Posterior vena cava (tissue), 2 donors: ENCODE results near the gene SLC19A3. TPM values are rescaled to one million over a fixed set of nuclear protein-coding genes. Genes with fewer than 3 reads are reported as not detected.
"Not testable (repeated sequence)": the region's sequence is repeated elsewhere in the genome, so short reads cannot be mapped to it uniquely, and the experiment has no call there.

Source experiments
- DNase-seq: peaks from one replicate; pipeline ENCODE4 v3.0.0-alpha.2; 2020; ENCODE audit warnings: low spot score
- intact Hi-C, 2 donors: fragments of 100-400 bp; cut with DNase I; formaldehyde crosslinking; loops; one replicate each; pipeline versions ENCODE4 v1.14.1 to v1.14.2; 2022 to 2023
- total RNA-seq, 2 donors: library from RNA; stranded (reverse); fragmentation: NEBNext Ultra II Directional; extraction: Animal tissue kit (Norgen Biotek cat#: 25700); gene quantifications; one replicate each; pipeline ENCODE4 v1.2.1, GENCODE V29; 2021
- donor health status: DM: yes; HTN: yes; CAD: no.
- donor health status: DM: yes; HTN: yes; CAD: no.

Gene SLC19A3
- total RNA-seq, 2 donors from 2014 or later, result 2.3 to 2.4 TPM

- no peak for DNase-seq
- intact Hi-C loops, result no loop called here
Observed at GRCh38 chr2:227707390-227707789, 10.4 kb downstream of the SLC19A3 start.

- intact Hi-C loops, result no loop called here
- DNase-seq, result no peak
Observed at GRCh38 chr2:227706859-227707258, 11.0 kb downstream of the SLC19A3 start.

GRCh38 chr2:227703961-227704360 lies 13.9 kb downstream of the SLC19A3 start:
- DNase-seq, result no peak
- intact Hi-C loops, result no loop called here

- no peak for DNase-seq
- intact Hi-C loops, result no loop called here
Observed at GRCh38 chr2:227703280-227703732, 14.5 kb downstream of the SLC19A3 start.

GRCh38 chr2:227701556-227701955 lies 16.3 kb downstream of the SLC19A3 start:
- DNase-seq, result no peak
- intact Hi-C loops, result no loop called here

GRCh38 chr2:227696990-227697679 lies 20.7 kb downstream of the SLC19A3 start:
- intact Hi-C loops, result no loop called here
- DNase-seq, result no peak

- no peak for DNase-seq
- intact Hi-C loops, result no loop called here
Observed at GRCh38 chr2:227687189-227687588, 30.6 kb downstream of the SLC19A3 start.

- no peak for DNase-seq
Observed at GRCh38 chr2:227684258-227684657, 33.6 kb downstream of the SLC19A3 start.

GRCh38 chr2:227677928-227678327 lies 39.9 kb downstream of the SLC19A3 start:
- intact Hi-C loops, result no loop called here
- no peak for DNase-seq

More at GRCh38 chr2:227684258-227684657, 33.6 kb downstream of the SLC19A3 start:
- intact Hi-C loops, result no loop called here

- intact Hi-C loops, result no loop called here
- no peak for DNase-seq
Observed at GRCh38 chr2:227674485-227674884, 43.3 kb downstream of the SLC19A3 start.

GRCh38 chr2:227673620-227674019 lies 44.2 kb downstream of the SLC19A3 start:
- DNase-seq, intact Hi-C loops: not testable (repeated sequence)

GRCh38 chr2:227671170-227671905 lies 46.5 kb downstream of the SLC19A3 start:
- intact Hi-C loops, result no loop called here
- no peak for DNase-seq

- not testable (repeated sequence) for DNase-seq
- intact Hi-C loops, result loop anchor here in 1 of 2 donors (5.0 to 10.0 kb wide), 2 partner anchors 98 to 1609 kb away; no protein-coding TSS in a partner anchor
Observed at GRCh38 chr2:227666631-227667170, 51.1 kb downstream of the SLC19A3 start, which contains the start of gene SCYGR5. Gene SCYGR5, plus strand, starts transcription at chr2:227666804. Its CDS starts 0 bp downstream, at chr2:227666804.

- DNase-seq, result no peak
- intact Hi-C loops, result loop anchor here in 1 of 2 donors (5.0 to 10.0 kb wide), 2 partner anchors 99 to 1608 kb away; no protein-coding TSS in a partner anchor
Observed at GRCh38 chr2:227665189-227665940, 52.5 kb downstream of the SLC19A3 start.

- intact Hi-C loops, result loop anchor here (5.0 to 10.0 kb wide), 2 partner anchors 103 to 110 kb away; no protein-coding TSS in a partner anchor
- no peak for DNase-seq
Observed at GRCh38 chr2:227661827-227662226, 56.0 kb downstream of the SLC19A3 start.

- intact Hi-C loops, result loop anchor here (5.0 to 10.0 kb wide), 2 partner anchors 104 to 111 kb away; no protein-coding TSS in a partner anchor
- no peak for DNase-seq
Observed at GRCh38 chr2:227661025-227661649, 56.7 kb downstream of the SLC19A3 start.

- intact Hi-C loops, result loop anchor here in 1 of 2 donors (1.0 to 10.0 kb wide), 2 partner anchors 29 to 253 kb away; no protein-coding TSS in a partner anchor
Observed at GRCh38 chr2:227657199-227657845, 60.5 kb downstream of the SLC19A3 start.

GRCh38 chr2:227655454-227655853 lies 62.4 kb downstream of the SLC19A3 start:
- intact Hi-C loops, result loop anchor here in 1 of 2 donors (10.0 kb wide), 1 partner anchor 251 kb away; no protein-coding TSS in a partner anchor
- no peak for DNase-seq

More at GRCh38 chr2:227657199-227657845, 60.5 kb downstream of the SLC19A3 start:
- no peak for DNase-seq
